ENCODE data around the gene IRX5. TPM values are rescaled to one million over a fixed set of nuclear protein-coding genes. Genes with fewer than 3 reads are reported as not detected.

IRX5 gene
- total and polyA plus RNA-seq, 2 of the 8 experiments (the other 6 are each of a cell fraction or from before 2014, with no cell fraction given): 0.48 to 0.56 TPM

- TF ChIP-seq CBX8 (IDR thresholded peaks at IDR 0.05; ENCODE audit: borderline replicate concordance, low read depth, low read length): no peak
- TF ChIP-seq CEBPB (IDR thresholded peaks at IDR 0.05; ENCODE audit: low read depth, low read length): no peak
Observed at GRCh38 chr16:54934481-54935265, 4.0 kb downstream of the IRX5 start (continued).

Data from H1 (cell line).